Measurements from ENCODE around the gene FDPS. TPM values are rescaled to one million over a fixed set of nuclear protein-coding genes. Genes with fewer than 3 reads are reported as not detected.

Gene FDPS
- total RNA-seq, 4 donors from 2014 or later, result 158 to 220 (median 175) TPM

DNA sequence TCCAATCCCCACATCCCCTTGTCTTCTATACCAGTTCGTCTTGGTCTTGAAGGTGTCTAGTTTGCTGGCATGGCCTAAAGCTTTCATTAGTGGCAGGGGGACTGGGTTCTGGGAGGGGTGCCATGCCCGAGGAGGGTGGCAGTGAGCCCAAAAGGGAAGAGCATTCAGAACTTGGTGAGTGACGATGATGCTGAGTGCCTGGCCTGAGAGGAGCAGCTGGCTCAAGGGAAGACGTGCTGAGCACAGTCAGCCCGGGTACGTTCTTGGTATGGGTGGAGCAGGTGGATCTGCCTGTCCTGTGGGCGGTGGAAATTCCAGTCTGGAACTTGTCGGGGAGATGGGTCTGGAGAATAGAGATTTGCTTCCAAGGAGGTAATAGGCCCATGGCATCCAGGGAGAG, 4.6 kb downstream of the FDPS start:
- H3K4me1 ChIP-seq, result peaks cover 0 to 29% (median 11%) of the 10 kb centered on the region in 4 donors
- H3K27me3 ChIP-seq, result no peaks in the 10 kb centered on the region
- H3K4me3 ChIP-seq, result no peak overlapping the region
- no peaks in the 10 kb centered on the region for H3K9me3 ChIP-seq
- TF ChIP-seq, protein P1, sequence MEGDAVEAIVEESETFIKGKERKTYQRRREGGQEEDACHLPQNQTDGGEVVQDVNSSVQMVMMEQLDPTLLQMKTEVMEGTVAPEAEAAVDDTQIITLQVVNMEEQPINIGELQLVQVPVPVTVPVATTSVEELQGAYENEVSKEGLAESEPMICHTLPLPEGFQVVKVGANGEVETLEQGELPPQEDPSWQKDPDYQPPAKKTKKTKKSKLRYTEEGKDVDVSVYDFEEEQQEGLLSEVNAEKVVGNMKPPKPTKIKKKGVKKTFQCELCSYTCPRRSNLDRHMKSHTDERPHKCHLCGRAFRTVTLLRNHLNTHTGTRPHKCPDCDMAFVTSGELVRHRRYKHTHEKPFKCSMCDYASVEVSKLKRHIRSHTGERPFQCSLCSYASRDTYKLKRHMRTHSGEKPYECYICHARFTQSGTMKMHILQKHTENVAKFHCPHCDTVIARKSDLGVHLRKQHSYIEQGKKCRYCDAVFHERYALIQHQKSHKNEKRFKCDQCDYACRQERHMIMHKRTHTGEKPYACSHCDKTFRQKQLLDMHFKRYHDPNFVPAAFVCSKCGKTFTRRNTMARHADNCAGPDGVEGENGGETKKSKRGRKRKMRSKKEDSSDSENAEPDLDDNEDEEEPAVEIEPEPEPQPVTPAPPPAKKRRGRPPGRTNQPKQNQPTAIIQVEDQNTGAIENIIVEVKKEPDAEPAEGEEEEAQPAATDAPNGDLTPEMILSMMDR (IDR thresholded peaks at IDR 0.05), result no peak
- no peak for TF ChIP-seq POLR2A (IDR thresholded peaks at IDR 0.05)
- peaks cover 0 to 39% (median 0%) of the 10 kb centered on the region in 3 donors for H3K36me3 ChIP-seq
- DNase-seq, result no peak
- H3K27ac ChIP-seq, result no peak overlapping the region

DNA sequence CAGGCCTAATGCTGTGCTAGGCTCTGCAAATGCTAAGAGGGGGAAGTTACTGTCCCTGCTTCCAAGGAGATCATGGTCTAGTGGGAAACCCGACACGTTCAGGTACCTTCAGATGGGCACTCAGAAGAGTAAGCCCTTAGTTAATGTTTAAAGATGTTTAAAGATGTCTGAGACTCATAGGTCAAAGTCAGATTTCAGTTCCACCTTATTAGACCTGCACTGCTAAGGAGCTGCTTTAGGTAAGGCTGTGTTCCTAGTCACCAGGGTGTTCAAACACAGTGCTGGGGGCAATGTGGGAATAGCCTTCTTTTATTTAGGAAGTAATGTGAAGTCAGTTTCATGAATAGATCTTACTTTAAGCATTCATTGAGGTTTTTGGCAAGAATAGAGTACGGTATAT, 8.3 kb downstream of the FDPS start:
- no peak for DNase-seq
- H3K27ac ChIP-seq, result peak overlapping the region in 2 of 4 donors; percentile 35 to 56
- peak in 1 of 2 donors; percentile 48 for TF ChIP-seq POLR2A (IDR thresholded peaks at IDR 0.05)
- TF ChIP-seq, protein P1 (IDR thresholded peaks at IDR 0.05), result no peak
- H3K4me3 ChIP-seq, result no peak overlapping the region
- H3K9me3 ChIP-seq, result no peaks in the 10 kb centered on the region
- peaks cover 0 to 27% (median 3%) of the 10 kb centered on the region in 4 donors for H3K4me1 ChIP-seq
- H3K36me3 ChIP-seq, result peaks cover 0 to 42% (median 0%) of the 10 kb centered on the region in 3 donors
- H3K27me3 ChIP-seq, result no peaks in the 10 kb centered on the region

DNA sequence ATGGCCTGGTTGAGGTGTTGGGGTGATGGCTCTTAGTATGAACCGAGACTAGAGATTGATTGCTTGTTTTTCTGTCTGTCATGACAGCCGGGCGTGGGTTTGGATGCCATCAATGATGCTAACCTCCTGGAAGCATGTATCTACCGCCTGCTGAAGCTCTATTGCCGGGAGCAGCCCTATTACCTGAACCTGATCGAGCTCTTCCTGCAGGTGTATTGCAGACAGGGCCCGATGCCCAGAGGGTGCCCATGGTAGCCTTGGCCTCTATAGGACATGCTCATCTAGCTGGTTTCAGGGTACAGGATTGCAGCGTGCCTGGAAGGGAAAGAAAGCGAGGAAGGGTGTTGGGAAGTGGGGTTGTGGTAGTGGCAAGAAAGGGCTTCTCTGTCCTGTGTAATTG, 9.4 kb downstream of the FDPS start:
- Histone ChIP-seq H3K4me3 (no peak overlapping the region), H3K9me3 (no peaks in the 10 kb centered on the region), H3K27ac (peak overlapping the region in 1 of 4 donors; percentile 15), H3K27me3 (no peaks in the 10 kb centered on the region), H3K4me1 (peaks cover 0 to 35% (median 7%) of the 10 kb centered on the region in 4 donors), H3K36me3 (peaks cover 0 to 33% (median 0%) of the 10 kb centered on the region in 3 donors)
- no peak for DNase-seq
- TF ChIP-seq, protein P1 (IDR thresholded peaks at IDR 0.05), result no peak
- no peak for TF ChIP-seq POLR2A (IDR thresholded peaks at IDR 0.05)

DNA sequence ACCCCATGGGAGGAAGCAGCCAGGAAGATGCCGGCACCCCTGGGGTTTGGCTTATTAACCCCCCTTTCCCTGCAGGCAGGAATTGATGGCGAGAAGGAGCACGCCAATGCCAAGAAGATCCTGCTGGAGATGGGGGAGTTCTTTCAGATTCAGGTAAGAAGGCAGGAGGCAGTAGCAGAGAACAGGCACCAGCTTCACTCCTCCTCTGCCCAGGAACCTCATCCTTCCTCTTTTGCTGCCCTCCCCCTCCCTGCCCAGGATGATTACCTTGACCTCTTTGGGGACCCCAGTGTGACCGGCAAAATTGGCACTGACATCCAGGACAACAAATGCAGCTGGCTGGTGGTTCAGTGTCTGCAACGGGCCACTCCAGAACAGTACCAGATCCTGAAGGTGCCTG, 10.9 kb downstream of the FDPS start:
- DNase-seq, result no peak
- H3K36me3 ChIP-seq, result peaks cover 0 to 19% (median 0%) of the 10 kb centered on the region in 3 donors
- no peaks in the 10 kb centered on the region for H3K9me3 ChIP-seq
- H3K27me3 ChIP-seq, result no peaks in the 10 kb centered on the region
- peak overlapping the region in 1 of 4 donors; percentile 74 for H3K27ac ChIP-seq
- no peak overlapping the region for H3K4me3 ChIP-seq
- no peak for TF ChIP-seq POLR2A (IDR thresholded peaks at IDR 0.05)
- peaks cover 0 to 35% (median 8%) of the 10 kb centered on the region in 4 donors for H3K4me1 ChIP-seq

DNA sequence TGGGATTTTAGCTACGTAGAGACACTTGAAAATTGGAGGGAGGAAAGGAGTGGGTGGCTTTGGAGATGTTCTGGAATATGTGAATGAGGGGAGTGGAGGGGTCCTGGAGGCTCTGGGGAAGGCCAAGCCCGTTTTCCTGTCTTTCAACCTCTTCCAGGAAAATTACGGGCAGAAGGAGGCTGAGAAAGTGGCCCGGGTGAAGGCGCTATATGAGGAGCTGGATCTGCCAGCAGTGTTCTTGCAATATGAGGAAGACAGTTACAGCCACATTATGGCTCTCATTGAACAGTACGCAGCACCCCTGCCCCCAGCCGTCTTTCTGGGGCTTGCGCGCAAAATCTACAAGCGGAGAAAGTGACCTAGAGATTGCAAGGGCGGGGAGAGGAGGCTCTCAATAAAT, 11.6 kb downstream of the FDPS start:
- peaks cover 0 to 38% (median 8%) of the 10 kb centered on the region in 4 donors for H3K4me1 ChIP-seq
- H3K9me3 ChIP-seq, result no peaks in the 10 kb centered on the region
- H3K27me3 ChIP-seq, result no peaks in the 10 kb centered on the region
- peak overlapping the region; percentile 26 to 94 (median 71) for H3K27ac ChIP-seq
- no peak for DNase-seq
- H3K4me3 ChIP-seq, result peak overlapping the region; percentile 28 to 51 (median 44)
- H3K36me3 ChIP-seq, result peaks cover 0 to 19% (median 0%) of the 10 kb centered on the region in 3 donors
- no peak for TF ChIP-seq POLR2A (IDR thresholded peaks at IDR 0.05)
- TF ChIP-seq, protein P1 (IDR thresholded peaks at IDR 0.05), result no peak

DNA sequence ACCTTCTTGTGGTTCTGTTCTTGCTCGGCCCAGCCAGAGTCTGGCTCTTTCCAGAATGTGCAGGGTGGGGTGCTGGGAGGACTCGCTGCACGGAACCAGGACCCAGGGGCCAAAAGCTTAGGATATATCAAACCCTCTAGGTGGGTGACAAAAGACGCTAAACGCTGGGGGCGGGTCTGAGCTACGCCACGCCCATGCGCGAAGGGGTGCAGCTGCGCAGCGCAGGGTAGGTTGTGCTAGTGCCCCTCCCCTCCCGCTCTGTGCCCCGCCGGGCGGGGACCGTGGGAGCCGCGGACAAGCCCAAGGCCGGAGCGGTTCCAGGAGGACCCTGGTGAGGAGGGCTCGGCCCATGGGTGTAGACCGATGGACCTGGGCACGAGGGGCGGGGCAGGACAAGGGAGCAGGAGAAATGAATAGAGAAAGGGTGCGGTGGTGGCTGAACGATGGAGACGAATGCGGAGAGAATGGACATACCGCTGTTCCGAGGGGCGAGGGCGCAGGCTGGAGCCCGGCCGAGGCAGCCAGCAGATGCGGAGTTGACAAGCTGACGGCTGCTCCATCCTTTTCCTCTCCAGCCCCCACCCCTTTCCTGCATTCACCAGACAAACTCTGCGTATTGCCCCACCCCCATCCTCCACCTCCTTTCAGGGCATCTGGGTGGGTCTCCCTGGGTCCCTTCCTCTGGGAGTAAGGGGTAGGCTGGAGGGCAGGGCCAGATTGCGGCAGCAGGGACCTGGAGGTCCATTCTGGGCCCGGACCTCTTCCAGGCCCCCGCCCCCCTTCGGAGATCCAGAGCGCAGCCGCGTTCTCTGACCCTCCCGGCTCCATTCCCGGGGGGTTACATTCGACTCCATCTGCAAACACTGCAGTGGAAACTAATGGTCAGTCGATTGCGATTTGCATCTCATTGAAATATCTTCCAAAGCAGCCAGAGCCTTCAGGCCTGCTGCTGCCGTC, 12.3 kb downstream of the FDPS start, which contains the start of gene RUSC1:
RUSC1 (plus strand) TSS at position 234 of the 957 bp plus-strand sequence. CDS start 880 bp downstream, outside the sequence.
- no peaks in the 10 kb centered on the region for H3K9me3 ChIP-seq
- peaks cover 0 to 44% (median 8%) of the 10 kb centered on the region in 4 donors for H3K4me1 ChIP-seq
- TF ChIP-seq, protein P1 (IDR thresholded peaks at IDR 0.05), result no peak
- peak in 1 of 2 donors; percentile 18 for TF ChIP-seq POLR2A (IDR thresholded peaks at IDR 0.05)
- H3K27me3 ChIP-seq, result no peaks in the 10 kb centered on the region
- H3K27ac ChIP-seq, result peak within 1 kb of the TSS; percentile 26 to 94 (median 71)
- H3K36me3 ChIP-seq, result peaks cover 0 to 19% (median 0%) of the 10 kb centered on the region in 3 donors
- peak; percentile 69 to 90 (median 90) for DNase-seq
- peak within 1 kb of the TSS; percentile 28 to 51 (median 44) for H3K4me3 ChIP-seq

Measured in Peyer's patch (tissue), 4 donors.